ENCODE data around the gene PASD1. TPM values are rescaled to one million over a fixed set of nuclear protein-coding genes. Genes with fewer than 3 reads are reported as not detected.

Gene PASD1
- not detected for total RNA-seq
- long read RNA-seq: 0 reads

GRCh38 chrX:151563449-151563848 lies at the start of gene PASD1:
Gene PASD1, plus strand, starts transcription at chrX:151563675. Its CDS starts 37,879 bp downstream, at chrX:151601554.
- no peak for TF ChIP-seq CTCF (IDR thresholded peaks at IDR 0.05)
- TF ChIP-seq POLR2A (IDR thresholded peaks at IDR 0.05): no peak
- no peaks in the 10 kb centered on the region for H3K9me3 ChIP-seq
- DNase-seq (no peak), ATAC-seq (no peak)
- no peak within 1 kb of the TSS for H3K4me3 ChIP-seq
- no peaks in the 10 kb centered on the region for H3K27me3 ChIP-seq
- intact Hi-C loops (cut with DNase I): no loop called here
- no peaks in the 10 kb centered on the region for H3K4me1 ChIP-seq
- 90% methylated on average over 11 of the region's 16 CpGs for WGBS (ENCODE audit: insufficient coverage, low coverage, low lambda C conversion rate, missing lambda C conversion rate)
- H3K27ac ChIP-seq: no peak within 1 kb of the TSS
- no peaks in the 10 kb centered on the region for H3K36me3 ChIP-seq

- Histone ChIP-seq H3K4me3 (no peak overlapping the region), H3K36me3 (no peaks in the 10 kb centered on the region), H3K9me3 (no peaks in the 10 kb centered on the region), H3K4me1 (no peaks in the 10 kb centered on the region), H3K27ac (no peak overlapping the region), H3K27me3 (no peaks in the 10 kb centered on the region)
- WGBS (ENCODE audit: insufficient coverage, low coverage, low lambda C conversion rate, missing lambda C conversion rate): no CpG with 5 or more reads among the region's 2 CpGs
- intact Hi-C loops (cut with DNase I): no loop called here
- ATAC-seq: no peak
- TF ChIP-seq POLR2A (IDR thresholded peaks at IDR 0.05) (no peak), CTCF (IDR thresholded peaks at IDR 0.05) (no peak)
- no peak for DNase-seq
These were observed 48.2 kb upstream of the PASD1 start for GRCh38 chrX:151515237-151515636.

- Histone ChIP-seq H3K4me1 (no peaks in the 10 kb centered on the region), H3K27me3 (no peaks in the 10 kb centered on the region), H3K9me3 (no peaks in the 10 kb centered on the region), H3K36me3 (no peaks in the 10 kb centered on the region), H3K27ac (no peak overlapping the region), H3K4me3 (no peak overlapping the region)
- TF ChIP-seq POLR2A (IDR thresholded peaks at IDR 0.05) (no peak), CTCF (IDR thresholded peaks at IDR 0.05) (no peak)
- peak in 1 of 4 donors; percentile 47 for ATAC-seq
- intact Hi-C loops (cut with DNase I): no loop called here
- WGBS (ENCODE audit: insufficient coverage, low coverage, low lambda C conversion rate, missing lambda C conversion rate): 40% methylated on average over 1 of the region's 15 CpGs
- DNase-seq: no peak
These were observed 46.8 kb upstream of the PASD1 start for GRCh38 chrX:151516538-151517187.

GRCh38 chrX:151517421-151517820 lies 46.1 kb upstream of the PASD1 start:
- no peaks in the 10 kb centered on the region for H3K4me1 ChIP-seq
- WGBS (ENCODE audit: insufficient coverage, low coverage, low lambda C conversion rate, missing lambda C conversion rate): 25% methylated on average over 2 of the region's 2 CpGs
- H3K4me3 ChIP-seq: no peak overlapping the region
- TF ChIP-seq CTCF (IDR thresholded peaks at IDR 0.05) (no peak), POLR2A (IDR thresholded peaks at IDR 0.05) (no peak)
- ATAC-seq (no peak), DNase-seq (no peak)
- H3K36me3 ChIP-seq: no peaks in the 10 kb centered on the region
- H3K27ac ChIP-seq: no peak overlapping the region
- intact Hi-C loops (cut with DNase I): no loop called here
- H3K27me3 ChIP-seq: no peaks in the 10 kb centered on the region
- no peaks in the 10 kb centered on the region for H3K9me3 ChIP-seq
